T-helper 9 cell (primary cell): ENCODE measurements around the gene NDUFB5.
"Not testable (repeated sequence)": the region's sequence is repeated elsewhere in the genome, so short reads cannot be mapped to it uniquely, and the experiment has no call there.

Experiments used
- DNase-seq: peaks from one replicate; pipeline ENCODE4 v3.0.0-alpha.2; 2020

NDUFB5 gene

GRCh38 chr3:179640469-179640868, 35.9 kb downstream of the NDUFB5 start:
- DNase-seq, result no peak

GRCh38 chr3:179642871-179643270, 38.3 kb downstream of the NDUFB5 start:
- no peak for DNase-seq

GRCh38 chr3:179643837-179644236, 39.2 kb downstream of the NDUFB5 start:
- not testable (repeated sequence) for DNase-seq

- no peak for DNase-seq
Observed at GRCh38 chr3:179646177-179646576, 41.6 kb downstream of the NDUFB5 start.

GRCh38 chr3:179651687-179652446, 47.3 kb downstream of the NDUFB5 start:
- DNase-seq, result no peak

GRCh38 chr3:179652447-179653095, 48.0 kb downstream of the NDUFB5 start, which contains the start of gene USP13:
USP13 (plus strand) TSS chr3:179653040; CDS start chr3:179653226, 186 bp downstream.
- DNase-seq, result peak; percentile 48

- DNase-seq, result peak; percentile 37
Observed at GRCh38 chr3:179653096-179653797, 48.7 kb downstream of the NDUFB5 start.

- no peak for DNase-seq
Observed at GRCh38 chr3:179655236-179655635, 50.6 kb downstream of the NDUFB5 start.

GRCh38 chr3:179658606-179659005, 54.0 kb downstream of the NDUFB5 start:
- DNase-seq, result no peak

GRCh38 chr3:179660872-179661271, 56.3 kb downstream of the NDUFB5 start:
- DNase-seq, result no peak

- DNase-seq, result no peak
Observed at GRCh38 chr3:179661777-179662176, 57.2 kb downstream of the NDUFB5 start.

- DNase-seq, result no peak
Observed at GRCh38 chr3:179663093-179663492, 58.5 kb downstream of the NDUFB5 start.

GRCh38 chr3:179666030-179666429, 61.4 kb downstream of the NDUFB5 start:
- no peak for DNase-seq

- no peak for DNase-seq
Observed at GRCh38 chr3:179666436-179667035, 61.9 kb downstream of the NDUFB5 start.

- DNase-seq, result no peak
Observed at GRCh38 chr3:179668429-179668828, 63.8 kb downstream of the NDUFB5 start.

GRCh38 chr3:179670311-179670710, 65.7 kb downstream of the NDUFB5 start:
- DNase-seq, result no peak

GRCh38 chr3:179671309-179671708, 66.7 kb downstream of the NDUFB5 start:
- DNase-seq, result no peak

GRCh38 chr3:179671747-179672242, 67.2 kb downstream of the NDUFB5 start:
- DNase-seq, result no peak

- DNase-seq, result no peak
Observed at GRCh38 chr3:179672918-179673317, 68.3 kb downstream of the NDUFB5 start.

GRCh38 chr3:179673523-179673922, 68.9 kb downstream of the NDUFB5 start:
- no peak for DNase-seq

- no peak for DNase-seq
Observed at GRCh38 chr3:179676081-179676480, 71.5 kb downstream of the NDUFB5 start.
